Activated CD4-positive, alpha-beta T cell treated with anti-CD3 and anti-CD28 coated beads for 4 hours (primary cell): ENCODE data around the gene USP10.
"Not testable (repeated sequence)": the region's sequence is repeated elsewhere in the genome, so short reads cannot be mapped to it uniquely, and the experiment has no call there.

ENCODE experiments used
- DNase-seq, 2 donors: peaks; one replicate each; pipeline ENCODE4 v3.0.0-alpha.2; 2020

Gene USP10

GRCh38 chr16:84729716-84730320, 30.0 kb downstream of the USP10 start:
- no peak for DNase-seq

GRCh38 chr16:84730406-84731106, 30.8 kb downstream of the USP10 start:
- peak; percentile 36 to 40 for DNase-seq

- not testable (repeated sequence) for DNase-seq
Observed at GRCh38 chr16:84732332-84732673, 32.5 kb downstream of the USP10 start.

- no peak for DNase-seq
Observed at GRCh38 chr16:84732674-84733352, 33.0 kb downstream of the USP10 start.

GRCh38 chr16:84735849-84736586, 36.2 kb downstream of the USP10 start:
- DNase-seq = peak; percentile 49 to 54

- no peak for DNase-seq
Observed at GRCh38 chr16:84737192-84738011, 37.6 kb downstream of the USP10 start.

GRCh38 chr16:84738255-84739038, 38.6 kb downstream of the USP10 start:
- DNase-seq = peak; percentile 72 to 75

GRCh38 chr16:84739349-84740124, 39.7 kb downstream of the USP10 start:
- no peak for DNase-seq

GRCh38 chr16:84740596-84741116, 40.9 kb downstream of the USP10 start:
- DNase-seq = no peak

GRCh38 chr16:84741340-84741830, 41.6 kb downstream of the USP10 start:
- DNase-seq = no peak

GRCh38 chr16:84742641-84743092, 42.9 kb downstream of the USP10 start:
- no peak for DNase-seq

- DNase-seq = no peak
Observed at GRCh38 chr16:84746231-84746630, 46.4 kb downstream of the USP10 start.

GRCh38 chr16:84746875-84747274, 47.1 kb downstream of the USP10 start:
- no peak for DNase-seq

GRCh38 chr16:84748247-84748646, 48.4 kb downstream of the USP10 start:
- not testable (repeated sequence) for DNase-seq

- DNase-seq = no peak
Observed at GRCh38 chr16:84749072-84749471, 49.3 kb downstream of the USP10 start.

GRCh38 chr16:84749815-84750214, 50.0 kb downstream of the USP10 start:
- no peak for DNase-seq

GRCh38 chr16:84750575-84750974, 50.8 kb downstream of the USP10 start:
- no peak for DNase-seq

- DNase-seq = no peak
Observed at GRCh38 chr16:84751241-84751640, 51.4 kb downstream of the USP10 start.

- no peak for DNase-seq
Observed at GRCh38 chr16:84751947-84752346, 52.1 kb downstream of the USP10 start.

- no peak for DNase-seq
Observed at GRCh38 chr16:84752600-84752999, 52.8 kb downstream of the USP10 start.
